ENCODE results near the gene LRRC46.

- no peak for TF ChIP-seq RNF2 (conservative IDR thresholded peaks at IDR 0.05; ENCODE audit: low read depth)
- TF ChIP-seq CREM (IDR thresholded peaks at IDR 0.05): peak; percentile 13; the same call in 1 of the 2 replicates
- TF ChIP-seq CREM (CRISPR knock-in tag; IDR thresholded peaks at IDR 0.05): no peak
- no peak for TF ChIP-seq GABPA (IDR thresholded peaks at IDR 0.05; ENCODE audit: low read depth, low read length)
- TF ChIP-seq GABPA (CRISPR knock-in tag; IDR thresholded peaks at IDR 0.05; ENCODE audit: low read depth): no peak
- no peak for TF ChIP-seq IKZF1 (IDR thresholded peaks at IDR 0.05)
These were observed 21.2 kb upstream of the LRRC46 start for GRCh38 chr17:47810200-47810821.

Measured in HepG2 (cell line).